H9 (cell line): ENCODE measurements around the gene TMEM158. TPM values are rescaled to one million over a fixed set of nuclear protein-coding genes. Genes with fewer than 3 reads are reported as not detected.

Experiments
- DNase-seq: peaks from one replicate; pipeline ENCODE4 v3.0.0-alpha.2; 2017
- H2AFZ ChIP-seq: one replicate; pipeline ENCODE4 v1.6.1; 2013; ENCODE audit warnings: mild to moderate bottlenecking, low read length, control low read depth, moderate library complexity
- H2AK5ac ChIP-seq: 2 replicates; pipeline ENCODE4 v1.6.1; 2013; ENCODE audit warnings: low read length, control low read depth, mixed read lengths; ENCODE audit not compliant: insufficient read length
- H2BK120ac ChIP-seq: one replicate; pipeline ENCODE4 v1.6.1; 2013; ENCODE audit warnings: low read depth, mild to moderate bottlenecking, low read length, control low read depth, inconsistent platforms; ENCODE audit not compliant: poor library complexity, severe bottlenecking
- H2BK12ac ChIP-seq: 2 replicates; pipeline ENCODE4 v1.6.1; 2013; ENCODE audit warnings: low read length, control low read depth, mixed read lengths, low read depth; ENCODE audit not compliant: insufficient read length
- H2BK15ac ChIP-seq: 2 replicates; pipeline ENCODE4 v1.6.1; 2013; ENCODE audit warnings: low read depth, low read length, control low read depth
- H2BK20ac ChIP-seq: one replicate; pipeline ENCODE4 v1.6.1; 2013; ENCODE audit warnings: low read depth, mild to moderate bottlenecking, low read length, control low read depth, inconsistent platforms; ENCODE audit not compliant: poor library complexity, severe bottlenecking
- H2BK5ac ChIP-seq: 2 replicates; pipeline ENCODE4 v1.6.1; 2013; ENCODE audit warnings: low read length, control low read depth, mixed read lengths; ENCODE audit not compliant: insufficient read length
- H3K14ac ChIP-seq: 2 replicates; pipeline ENCODE4 v1.6.1; 2013; ENCODE audit warnings: low read length, control low read depth; ENCODE audit not compliant: insufficient read depth
- H3K18ac ChIP-seq: 2 replicates; pipeline ENCODE4 v1.6.1; 2013; ENCODE audit warnings: low read depth, mild to moderate bottlenecking, mixed read lengths, low read length, control low read depth; ENCODE audit not compliant: insufficient read length
- H3K23ac ChIP-seq: 2 replicates; pipeline ENCODE4 v1.6.1; 2013; ENCODE audit warnings: low read length, control low read depth, mixed read lengths, low read depth; ENCODE audit not compliant: insufficient read length
- H3K23me2 ChIP-seq: 2 replicates; pipeline ENCODE4 v1.6.1; 2013; ENCODE audit warnings: low read depth, mild to moderate bottlenecking, mixed read lengths, low read length, control low read depth; ENCODE audit not compliant: insufficient read length, poor library complexity, severe bottlenecking
- H3K27ac ChIP-seq: 2 replicates; pipeline ENCODE4 v1.5.1; 2013; ENCODE audit warnings: low read length, control low read depth, mixed read lengths, low read depth; ENCODE audit not compliant: insufficient read length
- H3K27me3 ChIP-seq: 2 replicates; pipeline ENCODE4 v1.6.1; 2013; ENCODE audit warnings: low read length, control low read depth, inconsistent platforms; ENCODE audit not compliant: insufficient read depth
- H3K4ac ChIP-seq: 2 replicates; pipeline ENCODE4 v1.6.1; 2013; ENCODE audit warnings: low read depth, mild to moderate bottlenecking, control low read depth, inconsistent platforms, low read length, moderate library complexity
- H3K4me1 ChIP-seq: 2 replicates; pipeline ENCODE4 v1.6.1; 2013; ENCODE audit warnings: low read length, control low read depth, inconsistent platforms; ENCODE audit not compliant: insufficient read depth
- H3K4me2 ChIP-seq: 2 replicates; pipeline ENCODE4 v1.6.1; 2013; ENCODE audit warnings: low read length, control low read depth, mixed read lengths; ENCODE audit not compliant: insufficient read length, insufficient read depth
- H3K56ac ChIP-seq: 2 replicates; pipeline ENCODE4 v1.6.1; 2013; ENCODE audit warnings: low read depth, mild to moderate bottlenecking, mixed read lengths, low read length, control low read depth; ENCODE audit not compliant: insufficient read length
- H3K79me1 ChIP-seq: 2 replicates; pipeline ENCODE4 v1.6.1; 2013; ENCODE audit warnings: low read depth, mild to moderate bottlenecking, moderate library complexity, low read length, control low read depth, inconsistent platforms; ENCODE audit not compliant: insufficient read depth, poor library complexity, severe bottlenecking
- H3K79me2 ChIP-seq: 2 replicates; pipeline ENCODE4 v1.6.1; 2013; ENCODE audit warnings: low read length, control low read depth, inconsistent platforms; ENCODE audit not compliant: insufficient read depth
- H3K9ac ChIP-seq: 2 replicates; pipeline ENCODE4 v1.6.1; 2013; ENCODE audit warnings: low read length, control low read depth, mixed read lengths; ENCODE audit not compliant: insufficient read length; ENCODE audit errors: extremely low read depth
- H3K9me3 ChIP-seq: one replicate; pipeline ENCODE4 v1.6.1; 2013; ENCODE audit warnings: low read depth, low read length, inconsistent platforms; ENCODE audit not compliant: control insufficient read depth
- H3T11ph ChIP-seq: one replicate; pipeline ENCODE4 v1.6.1; 2013; ENCODE audit warnings: mild to moderate bottlenecking, low read length, control low read depth, inconsistent platforms
- H4K20me1 ChIP-seq: one replicate; pipeline ENCODE4 v1.6.1; 2013; ENCODE audit not compliant: control insufficient read depth, insufficient read length, insufficient read depth
- H4K5ac ChIP-seq: 2 replicates; pipeline ENCODE4 v1.6.1; 2013; ENCODE audit warnings: low read depth, mild to moderate bottlenecking, mixed read lengths, low read length, control low read depth; ENCODE audit not compliant: insufficient read length
- H4K8ac ChIP-seq: replicated peaks from 2 replicates; pipeline ENCODE4 v1.6.1; 2013; ENCODE audit warnings: low read length, control low read depth, mixed read lengths, low read depth; ENCODE audit not compliant: insufficient read length
- H4K91ac ChIP-seq: 2 replicates; pipeline ENCODE4 v1.6.1; 2013; ENCODE audit warnings: low read depth, mild to moderate bottlenecking, moderate library complexity, mixed read lengths, low read length, control low read depth; ENCODE audit not compliant: insufficient read length
- H3K27ac Mint-ChIP-seq, 3 experiments: 2 replicates in 2 of 3; 3 replicates in 1 of 3; pipeline ENCODE4 v1.8.0; 2020 to 2021; ENCODE audit warnings: mixed read lengths in 3 of 3, mild to moderate bottlenecking in 1 of 3, moderate library complexity in 1 of 3
- H3K27me3 Mint-ChIP-seq: 2 replicates; pipeline ENCODE4 v1.8.0; 2021; ENCODE audit warnings: low read depth, mild to moderate bottlenecking, moderate library complexity, mixed read lengths
- H3K36me3 Mint-ChIP-seq, 3 experiments: 2 replicates in 2 of 3; 3 replicates in 1 of 3; pipeline ENCODE4 v1.8.0; 2020 to 2021; ENCODE audit warnings: low read depth in 3 of 3, mixed read lengths in 3 of 3; ENCODE audit not compliant: insufficient read depth in 1 of 3
- H3K4me1 Mint-ChIP-seq, 2 experiments: 2 replicates each; pipeline ENCODE4 v1.8.0; 2020; ENCODE audit warnings: mixed read lengths in 2 of 2
- H3K4me3 Mint-ChIP-seq, 2 experiments: 2 replicates in 1 of 2; 3 replicates in 1 of 2; pipeline ENCODE4 v1.8.0; 2020 to 2021; ENCODE audit warnings: mild to moderate bottlenecking in 2 of 2, mixed read lengths in 2 of 2, moderate library complexity in 1 of 2
- H3K9me3 Mint-ChIP-seq, 2 experiments: 2 replicates in 1 of 2; 3 replicates in 1 of 2; pipeline ENCODE4 v1.8.0; 2020; ENCODE audit warnings: mild to moderate bottlenecking in 2 of 2, mixed read lengths in 2 of 2, moderate library complexity in 1 of 2
- CTCF ChIP-seq: fragments of 200-600 bp; sonication (generic); conservative IDR thresholded peaks from 3 replicates; pipeline ENCODE4 v1.8.0; 2021; ENCODE audit warnings: antibody characterized with exemption, mild to moderate bottlenecking
- total RNA-seq: library from RNA; stranded (reverse); gene quantifications from 2 replicates; pipeline ENCODE4 v1.2.1, GENCODE V29; 2021

The TMEM158 gene
- total RNA-seq, 1 experiment from 2014 or later: 29.1 TPM

GRCh38 chr3:45205126-45205525, 21.0 kb downstream of the TMEM158 start:
- peaks cover 7 to 14% of the 10 kb centered on the region in 2 experiments for H3K4me1 Mint-ChIP-seq
- no peaks in the 10 kb centered on the region for H3K9me3 ChIP-seq
- no peak overlapping the region for H3K56ac ChIP-seq
- no peak overlapping the region for H2BK20ac ChIP-seq
- no peak for TF ChIP-seq CTCF
- H4K8ac ChIP-seq: no peak overlapping the region
- no peak overlapping the region for H2BK120ac ChIP-seq
- no peaks in the 10 kb centered on the region for H3K27me3 ChIP-seq
- H3K4me1 ChIP-seq: no peaks in the 10 kb centered on the region
- no peaks in the 10 kb centered on the region for H3K9me3 Mint-ChIP-seq
- no peak overlapping the region; the same call in 1 of the 2 replicates for H2BK15ac ChIP-seq
- H2AFZ ChIP-seq: no peak overlapping the region
- H4K5ac ChIP-seq: no peak overlapping the region
- no peak overlapping the region for H3K9ac ChIP-seq
- H2BK5ac ChIP-seq: no peak overlapping the region
- H3K4me3 Mint-ChIP-seq: no peak overlapping the region
- H2BK12ac ChIP-seq: no peak overlapping the region
- H3K14ac ChIP-seq: no peak overlapping the region
- no peak overlapping the region for H2AK5ac ChIP-seq
- H3K23ac ChIP-seq: no peak overlapping the region
- H3T11ph ChIP-seq: no peak overlapping the region
- H4K91ac ChIP-seq: no peak overlapping the region
- DNase-seq: no peak
- H3K36me3 Mint-ChIP-seq: no peaks in the 10 kb centered on the region
- H3K79me1 ChIP-seq: no peaks in the 10 kb centered on the region
- no peaks in the 10 kb centered on the region for H3K79me2 ChIP-seq
- no peaks in the 10 kb centered on the region for H4K20me1 ChIP-seq
- H3K27me3 Mint-ChIP-seq: peaks cover 10% of the 10 kb centered on the region
- H3K18ac ChIP-seq: no peak overlapping the region
- no peak overlapping the region for H3K4me2 ChIP-seq
- no peak overlapping the region for H3K27ac ChIP-seq
- H3K23me2 ChIP-seq: no peaks in the 10 kb centered on the region
- H3K4ac ChIP-seq: no peak overlapping the region
- H3K27ac Mint-ChIP-seq: no peak overlapping the region
